Measurements from ENCODE around the gene MTCH1. TPM values are rescaled to one million over a fixed set of nuclear protein-coding genes. Genes with fewer than 3 reads are reported as not detected.
"Not testable (repeated sequence)": the region's sequence is repeated elsewhere in the genome, so short reads cannot be mapped to it uniquely, and the experiment has no call there.

Gene MTCH1
- total RNA-seq, 1 donor from 2014 or later: 180 TPM

GRCh38 chr6:36954262-36954931 is 31.6 kb downstream of the MTCH1 start, which contains the start of gene PI16:
PI16 (plus strand) TSS chr6:36954738; CDS start chr6:36954761, 23 bp downstream.
- no peak for TF ChIP-seq CTCF (IDR thresholded peaks at IDR 0.05)
- Mint-ChIP-seq H3K27ac (ENCODE audit: unreplicated experiment) (no peak within 1 kb of the TSS), H3K27me3 (ENCODE audit: unreplicated experiment) (no peaks in the 10 kb centered on the region), H3K36me3 (ENCODE audit: unreplicated experiment) (no peaks in the 10 kb centered on the region), H3K4me3 (ENCODE audit: unreplicated experiment) (no peak within 1 kb of the TSS), H3K9me3 (ENCODE audit: unreplicated experiment) (peaks cover 5% of the 10 kb centered on the region), H3K4me1 (ENCODE audit: unreplicated experiment) (peaks cover 7% of the 10 kb centered on the region)
- no peak for DNase-seq (ENCODE audit: extremely low spot score, unreplicated experiment)

- Mint-ChIP-seq H3K4me3 (ENCODE audit: unreplicated experiment) (no peak overlapping the region), H3K36me3 (ENCODE audit: unreplicated experiment) (no peaks in the 10 kb centered on the region), H3K27ac (ENCODE audit: unreplicated experiment) (no peak overlapping the region), H3K9me3 (ENCODE audit: unreplicated experiment) (peaks cover 5% of the 10 kb centered on the region), H3K4me1 (ENCODE audit: unreplicated experiment) (peaks cover 9% of the 10 kb centered on the region), H3K27me3 (ENCODE audit: unreplicated experiment) (no peaks in the 10 kb centered on the region)
- DNase-seq (ENCODE audit: extremely low spot score, unreplicated experiment): no peak
- TF ChIP-seq CTCF (IDR thresholded peaks at IDR 0.05): no peak
Observed at GRCh38 chr6:36953931-36954261, 32.1 kb downstream of the MTCH1 start.

GRCh38 chr6:36949636-36950035 is 36.4 kb downstream of the MTCH1 start:
- Mint-ChIP-seq H3K36me3 (ENCODE audit: unreplicated experiment) (no peaks in the 10 kb centered on the region), H3K4me1 (ENCODE audit: unreplicated experiment) (peaks cover 9% of the 10 kb centered on the region), H3K9me3 (ENCODE audit: unreplicated experiment) (peaks cover 5% of the 10 kb centered on the region), H3K27me3 (ENCODE audit: unreplicated experiment) (no peaks in the 10 kb centered on the region), H3K4me3 (ENCODE audit: unreplicated experiment) (no peak overlapping the region), H3K27ac (ENCODE audit: unreplicated experiment) (no peak overlapping the region)
- no peak for TF ChIP-seq CTCF (IDR thresholded peaks at IDR 0.05)
- DNase-seq (ENCODE audit: extremely low spot score, unreplicated experiment): no peak

DNA sequence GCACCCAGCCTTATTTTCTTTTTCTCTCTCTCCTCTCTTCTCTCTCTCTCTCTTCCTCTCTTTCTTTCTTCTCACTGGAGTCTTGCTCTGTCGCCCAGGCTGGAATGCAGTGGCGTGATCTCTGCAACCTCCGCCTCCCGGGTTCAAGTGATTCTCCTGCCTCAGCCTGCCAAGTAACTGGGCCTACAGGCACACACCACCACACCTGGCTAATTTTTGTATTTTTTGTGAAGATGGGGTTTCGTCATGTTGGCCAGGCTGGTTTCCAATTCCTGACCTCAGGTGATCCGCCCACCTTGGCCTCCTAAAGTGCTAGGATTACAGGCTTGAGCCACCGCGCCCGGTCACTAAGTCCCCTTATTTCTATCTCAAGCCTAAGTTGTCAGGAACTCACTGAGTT is 36.9 kb downstream of the MTCH1 start:
- not testable (repeated sequence) for DNase-seq (ENCODE audit: extremely low spot score, unreplicated experiment); H3K4me1 Mint-ChIP-seq (ENCODE audit: unreplicated experiment); H3K27me3 Mint-ChIP-seq (ENCODE audit: unreplicated experiment); H3K4me3 Mint-ChIP-seq (ENCODE audit: unreplicated experiment); H3K36me3 Mint-ChIP-seq (ENCODE audit: unreplicated experiment); H3K27ac Mint-ChIP-seq (ENCODE audit: unreplicated experiment); H3K9me3 Mint-ChIP-seq (ENCODE audit: unreplicated experiment)

GRCh38 chr6:36947570-36948351 is 38.2 kb downstream of the MTCH1 start:
- peaks cover 5% of the 10 kb centered on the region for H3K9me3 Mint-ChIP-seq (ENCODE audit: unreplicated experiment)
- DNase-seq (ENCODE audit: extremely low spot score, unreplicated experiment): no peak
- H3K27ac Mint-ChIP-seq (ENCODE audit: unreplicated experiment): no peak overlapping the region
- H3K27me3 Mint-ChIP-seq (ENCODE audit: unreplicated experiment): no peaks in the 10 kb centered on the region
- peaks cover 9% of the 10 kb centered on the region for H3K4me1 Mint-ChIP-seq (ENCODE audit: unreplicated experiment)
- no peaks in the 10 kb centered on the region for H3K36me3 Mint-ChIP-seq (ENCODE audit: unreplicated experiment)
- no peak for TF ChIP-seq CTCF (IDR thresholded peaks at IDR 0.05)
- no peak overlapping the region for H3K4me3 Mint-ChIP-seq (ENCODE audit: unreplicated experiment)

Measured in osteocyte (in vitro differentiated cells).